ENCODE data around the gene RPS6KA4. TPM values are rescaled to one million over a fixed set of nuclear protein-coding genes. Genes with fewer than 3 reads are reported as not detected.
A peak's percentile ranks its signal among the peaks of the same experiment; 100 is the strongest.

Gene RPS6KA4
- total RNA-seq, 1 experiment from 2014 or later, result 67.3 TPM

DNA sequence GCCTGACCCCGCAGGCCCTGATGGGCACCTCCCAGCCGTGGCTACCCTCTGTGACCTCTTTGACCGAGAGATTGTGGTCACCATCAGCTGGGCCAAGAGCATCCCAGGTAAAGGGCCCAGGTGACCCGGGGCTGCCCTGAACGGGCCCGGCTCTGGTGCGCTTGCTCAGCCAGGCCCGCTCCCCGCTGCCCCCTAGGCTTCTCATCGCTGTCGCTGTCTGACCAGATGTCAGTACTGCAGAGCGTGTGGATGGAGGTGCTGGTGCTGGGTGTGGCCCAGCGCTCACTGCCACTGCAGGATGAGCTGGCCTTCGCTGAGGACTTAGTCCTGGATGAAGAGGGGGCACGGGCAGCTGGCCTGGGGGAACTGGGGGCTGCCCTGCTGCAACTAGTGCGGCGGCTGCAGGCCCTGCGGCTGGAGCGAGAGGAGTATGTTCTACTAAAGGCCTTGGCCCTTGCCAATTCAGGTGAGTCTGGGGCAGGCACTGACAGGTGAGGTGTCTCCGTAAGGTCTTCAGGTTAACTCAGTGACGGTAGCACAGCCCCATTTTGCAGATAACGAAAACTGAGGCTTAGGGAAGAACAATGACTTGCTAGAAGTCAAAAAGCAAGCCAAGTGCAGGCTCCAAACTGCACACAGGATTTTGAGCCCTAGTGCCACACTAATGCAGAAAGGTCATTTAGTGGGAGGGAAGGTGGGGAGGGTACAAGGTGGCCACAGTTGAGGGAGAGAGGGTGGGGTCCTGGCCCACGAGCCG lies 44.0 kb upstream of the RPS6KA4 start:
- POLR2A ChIA-PET, result interaction anchor here (1.0 to 2.0 kb wide), 2 partner anchors 10 to 17 kb away, joined by 5 to 6 read pairs; no protein-coding TSS in a partner anchor
- ATAC-seq, result no peak
- CTCF ChIA-PET, result interaction anchor here (1.9 kb wide), 1 partner anchor 41 kb away, joined by 5 read pairs; no protein-coding TSS in a partner anchor
- Histone ChIP-seq H3K9me2 (ENCODE audit: insufficient read depth) (no peaks in the 10 kb centered on the region), H4K20me1 (ENCODE audit: insufficient read depth) (no peaks in the 10 kb centered on the region), H3K79me2 (ENCODE audit: insufficient read depth, low read length) (peaks cover 44% of the 10 kb centered on the region), H3K27ac (ENCODE audit: low read depth, low read length) (peak overlapping the region; percentile 83; the same call in 1 of the 2 replicates), H3K4me1 (ENCODE audit: control insufficient read depth in 1 of 2, insufficient read depth in 2 of 2, low read length in 2 of 2) (peaks cover 13 to 38% of the 10 kb centered on the region in 2 experiments; a peak in 3 of 4 replicates), H3K9ac (ENCODE audit: low read length) (no peak overlapping the region), H3K4me3 (replicated peaks in 1 of 2; ENCODE audit: low read depth in 1 of 2, low read length in 2 of 2) (no peak overlapping the region), H3K9me3 (ENCODE audit: control insufficient read depth in 1 of 2, insufficient read depth in 1 of 2, low read depth in 1 of 2, low read length in 2 of 2) (no peaks in the 10 kb centered on the region), H3K4me2 (ENCODE audit: low read length) (no peak overlapping the region), H2AFZ (ENCODE audit: low read depth, low read length, poor library complexity, severe bottlenecking) (no peak overlapping the region), H3K36me3 (ENCODE audit: control insufficient read depth in 1 of 2, insufficient read depth in 2 of 2, low read length in 2 of 2) (peaks cover 0 to 23% of the 10 kb centered on the region in 2 experiments; a peak in 2 of 4 replicates), H3K27me3 (ENCODE audit: insufficient read depth, low read length) (no peaks in the 10 kb centered on the region)
- no TSS peak for BruUV-seq (replicated peaks)
- intact Hi-C loops (cut with micrococcal nuclease), result no loop called here
- DNase-seq (ENCODE audit: low read depth, low spot score), result no peak
- RAD21 ChIA-PET (ENCODE audit: low non-redundant PET in 1 of 2, low total read pairs in 2 of 2, uncharacterized antibody in 2 of 2, unreplicated experiment in 2 of 2), result no interaction called here
- TF ChIP-seq, protein P1, sequence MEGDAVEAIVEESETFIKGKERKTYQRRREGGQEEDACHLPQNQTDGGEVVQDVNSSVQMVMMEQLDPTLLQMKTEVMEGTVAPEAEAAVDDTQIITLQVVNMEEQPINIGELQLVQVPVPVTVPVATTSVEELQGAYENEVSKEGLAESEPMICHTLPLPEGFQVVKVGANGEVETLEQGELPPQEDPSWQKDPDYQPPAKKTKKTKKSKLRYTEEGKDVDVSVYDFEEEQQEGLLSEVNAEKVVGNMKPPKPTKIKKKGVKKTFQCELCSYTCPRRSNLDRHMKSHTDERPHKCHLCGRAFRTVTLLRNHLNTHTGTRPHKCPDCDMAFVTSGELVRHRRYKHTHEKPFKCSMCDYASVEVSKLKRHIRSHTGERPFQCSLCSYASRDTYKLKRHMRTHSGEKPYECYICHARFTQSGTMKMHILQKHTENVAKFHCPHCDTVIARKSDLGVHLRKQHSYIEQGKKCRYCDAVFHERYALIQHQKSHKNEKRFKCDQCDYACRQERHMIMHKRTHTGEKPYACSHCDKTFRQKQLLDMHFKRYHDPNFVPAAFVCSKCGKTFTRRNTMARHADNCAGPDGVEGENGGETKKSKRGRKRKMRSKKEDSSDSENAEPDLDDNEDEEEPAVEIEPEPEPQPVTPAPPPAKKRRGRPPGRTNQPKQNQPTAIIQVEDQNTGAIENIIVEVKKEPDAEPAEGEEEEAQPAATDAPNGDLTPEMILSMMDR (IDR thresholded peaks at IDR 0.05 in 2 of 3, conservative IDR thresholded peaks at IDR 0.05 in 1 of 3; ENCODE audit: borderline replicate concordance in 1 of 3, insufficient read depth in 1 of 3, low read depth in 2 of 3, low read length in 2 of 3), result peak in 1 of 3 experiments; percentile 26; a peak in 1 of 6 replicates
- TF ChIP-seq EZH2 (IDR thresholded peaks at IDR 0.05), result no peak

Measured in HCT116 (cell line).